SK-N-SH (cell line): Measurements from ENCODE around the gene ARHGAP15. TPM values are rescaled to one million over a fixed set of nuclear protein-coding genes. Genes with fewer than 3 reads are reported as not detected.
A peak's percentile ranks its signal among the peaks of the same experiment; 100 is the strongest.

Source experiments
- CTCF ChIA-PET: fragments of 300-600, 350-600 bp; formaldehyde crosslinking; extraction: SDS; loops from one replicate; lab custom pipeline; 2021; lab: Yijun Ruan, JAX
- POLR2A ChIA-PET: fragments of 350-600 bp; sonication (Branson Sonifier 250); formaldehyde crosslinking; extraction: SDS; loops from one replicate; lab custom pipeline; 2020; ENCODE audit warnings: antibody characterized with exemption, inconsistent platforms; lab: Yijun Ruan, JAX
- DNase-seq: peaks from one replicate; pipeline ENCODE4 v3.0.0; 2012
- H2AFZ ChIP-seq: fragments of 200-600 bp; sonication (generic); 2 replicates; pipeline ENCODE4 v1.8.1; 2016; ENCODE audit warnings: antibody characterized with exemption, mild to moderate bottlenecking, low read depth
- H3F3A ChIP-seq: fragments of 200-600 bp; sonication (generic); replicated peaks from 2 replicates; pipeline ENCODE3; 2016; ENCODE audit warnings: antibody characterized with exemption, mild to moderate bottlenecking; ENCODE audit not compliant: insufficient read depth
- H3K27ac ChIP-seq, 2 experiments: fragments of 200-500 bp in 1 of 2; fragments of 200-600 bp in 1 of 2; sonication (Bioruptor generic) in 1 of 2; sonication (generic), shearing (Covaris generic) in 1 of 2; 2 replicates each; pipeline versions ENCODE4 v1.5.1 to v1.6.1; 2014 to 2016; ENCODE audit warnings: low read depth in 2 of 2, inconsistent platforms in 1 of 2, low read length in 1 of 2, mild to moderate bottlenecking in 1 of 2, mixed read lengths in 1 of 2
- H3K27me3 ChIP-seq: fragments of 200-600 bp; sonication (generic), shearing (Covaris generic); 2 replicates; pipeline ENCODE4 v1.6.1; 2016; ENCODE audit warnings: mixed run types; ENCODE audit not compliant: insufficient read depth
- H3K36me3 ChIP-seq, 2 experiments: fragments of 200-500 bp in 1 of 2; fragments of 200-600 bp in 1 of 2; sonication (Bioruptor generic) in 1 of 2; sonication (generic) in 1 of 2; replicated peaks in 1 of 2; 2 replicates each; pipeline versions ENCODE3 to v1.5.1; 2014 to 2016; ENCODE audit warnings: low read length in 1 of 2, mild to moderate bottlenecking in 1 of 2; ENCODE audit not compliant: insufficient read depth in 2 of 2, control insufficient read depth in 1 of 2
- H3K4me1 ChIP-seq, 2 experiments: fragments of 200-500 bp in 1 of 2; fragments of 200-600 bp in 1 of 2; sonication (Bioruptor generic) in 1 of 2; sonication (generic), shearing (Covaris generic) in 1 of 2; 2 replicates each; pipeline versions ENCODE4 v1.5.1 to v1.6.1; 2014 to 2016; ENCODE audit warnings: low read depth in 1 of 2, low read length in 1 of 2, mixed run types in 1 of 2; ENCODE audit not compliant: insufficient read depth in 2 of 2, control insufficient read depth in 1 of 2
- H3K4me2 ChIP-seq: fragments of 200-600 bp; sonication (generic), shearing (Covaris generic); 2 replicates; pipeline ENCODE4 v1.6.1; 2017; ENCODE audit warnings: mixed run types
- H3K4me3 ChIP-seq, 2 experiments: fragments of 200-500 bp in 1 of 2; fragments of 200-600 bp in 1 of 2; sonication (Bioruptor generic) in 1 of 2; sonication (generic), shearing (Covaris generic) in 1 of 2; 2 replicates each; pipeline versions ENCODE4 v1.5.1 to v1.8.1; 2014 to 2016; ENCODE audit warnings: low read depth in 2 of 2, inconsistent platforms in 1 of 2, low read length in 1 of 2, mild to moderate bottlenecking in 1 of 2, mixed read lengths in 1 of 2, moderate library complexity in 1 of 2
- H3K79me2 ChIP-seq: fragments of 200-600 bp; sonication (generic); 2 replicates; pipeline ENCODE4 v1.8.1; 2017; ENCODE audit warnings: mild to moderate bottlenecking; ENCODE audit not compliant: insufficient read depth
- H3K9ac ChIP-seq: fragments of 200-600 bp; sonication (generic); 2 replicates; pipeline ENCODE4 v1.6.1; 2017; ENCODE audit warnings: mixed run types
- H3K9me2 ChIP-seq: fragments of 200-600 bp; sonication (generic); 2 replicates; pipeline ENCODE4 v1.6.1; 2017; ENCODE audit warnings: mixed run types
- H3K9me3 ChIP-seq: fragments of 200-600 bp; sonication (generic); 2 replicates; pipeline ENCODE4 v1.6.1; 2017; ENCODE audit warnings: mixed run types, mild to moderate bottlenecking, moderate library complexity
- H4K20me1 ChIP-seq: fragments of 200-600 bp; sonication (generic); 2 replicates; pipeline ENCODE4 v1.6.1; 2017; ENCODE audit warnings: mild to moderate bottlenecking, mixed run types; ENCODE audit not compliant: insufficient read depth
- CHD2 ChIP-seq: fragments of 150-350 bp; IDR thresholded peaks from 2 replicates; pipeline ENCODE4 v1.6.1; 2018; ENCODE audit warnings: low read length; ENCODE audit not compliant: partially characterized antibody
- ELF1 ChIP-seq: IDR thresholded peaks from 2 replicates; pipeline ENCODE4 v1.4.0; 2012
- EP300 ChIP-seq, 2 experiments: IDR thresholded peaks; 2 replicates each; pipeline versions ENCODE4 v1.4.0 to v1.6.1; 2012; ENCODE audit warnings: borderline replicate concordance in 1 of 2, low read depth in 1 of 2, low read length in 1 of 2
- EZH2phosphoT487 ChIP-seq: fragments of 200-600 bp; sonication (generic); IDR thresholded peaks from 2 replicates; pipeline ENCODE4 v1.6.1; 2017; ENCODE audit warnings: low read depth, mixed run types, mild to moderate bottlenecking, antibody characterized with exemption, moderate library complexity, borderline replicate concordance
- GABPA ChIP-seq: IDR thresholded peaks from 2 replicates; pipeline ENCODE4 v1.4.0; 2012; ENCODE audit warnings: low read depth, mild to moderate bottlenecking
- RCOR1 ChIP-seq: fragments of 150-350 bp; IDR thresholded peaks from 2 replicates; pipeline ENCODE4 v1.6.1; 2017; ENCODE audit warnings: antibody characterized with exemption, low read length
- RFX5 ChIP-seq: IDR thresholded peaks from 2 replicates; pipeline ENCODE4 v1.6.1; 2012; ENCODE audit warnings: mild to moderate bottlenecking, improper control_type of control experiment, low read length
- TAF1 ChIP-seq: IDR thresholded peaks from 2 replicates; pipeline ENCODE4 v1.6.1; 2012; ENCODE audit warnings: low read depth, mild to moderate bottlenecking, low read length, moderate library complexity, borderline replicate concordance
- TCF12 ChIP-seq: IDR thresholded peaks from 2 replicates; pipeline ENCODE4 v1.4.0; 2012
- YY1 ChIP-seq: IDR thresholded peaks from 2 replicates; pipeline ENCODE4 v1.4.0; 2012; ENCODE audit warnings: low read depth, mild to moderate bottlenecking
- WGBS: methylation state at CpG from one replicate; pipeline ENCODE4 v1.1.6; 2017; ENCODE audit warnings: low lambda C conversion rate; 5-methylcytosine and 5-hydroxymethylcytosine counted together
- polyA plus RNA-seq, 3 experiments: library from polyadenylated mRNA; depleted of rRNA; stranded (reverse); fragments of >200 nt; gene quantifications; 2 replicates each; pipeline ENCODE4 v1.2.3, GENCODE V29; 2012
- TF ChIP-seq, protein P1 (sequence below): IDR thresholded peaks from 2 replicates; pipeline ENCODE4; 2012
- TF ChIP-seq, protein P2 (sequence below): IDR thresholded peaks from 2 replicates; pipeline ENCODE4 v1.4.0; 2012; ENCODE audit warnings: low read depth, borderline replicate concordance
- TF ChIP-seq, protein P3 (sequence below): fragments of 200-600 bp; sonication (generic); IDR thresholded peaks from 2 replicates; pipeline ENCODE4 v1.6.1; 2017; ENCODE audit warnings: antibody characterized with exemption, mild to moderate bottlenecking, moderate library complexity
- TF ChIP-seq, protein P4 (sequence below): IDR thresholded peaks from 2 replicates; pipeline ENCODE4 v1.6.1; 2012; ENCODE audit warnings: mild to moderate bottlenecking, low read depth, low read length, moderate library complexity

Gene ARHGAP15
- polyA plus RNA-seq, 1 of the 3 experiments (the other 2 are of a cell fraction), result not detected

DNA sequence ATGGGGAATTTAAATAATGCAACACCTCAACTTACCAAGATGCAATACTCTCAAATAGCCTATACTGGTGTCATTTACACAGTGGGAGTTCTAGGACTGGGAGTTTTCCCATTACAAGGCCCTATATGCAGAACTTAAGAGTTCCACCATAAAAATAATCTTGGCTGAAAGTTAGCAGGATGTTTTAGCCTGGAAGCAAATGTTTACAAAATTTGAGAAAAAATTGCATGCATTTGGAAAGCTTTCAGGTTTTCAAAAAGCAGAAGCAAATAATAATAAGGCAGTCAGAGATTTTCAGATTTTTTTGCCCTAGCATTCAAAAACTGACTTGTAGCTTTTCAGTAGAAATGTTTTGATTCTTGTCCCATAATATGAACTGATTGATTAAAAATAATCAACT, 397.3 kb downstream of the ARHGAP15 start (continued):
- TF ChIP-seq RFX5 (no peak), RCOR1 (no peak), TAF1 (no peak), GABPA (no peak)
- TF ChIP-seq, protein P1, sequence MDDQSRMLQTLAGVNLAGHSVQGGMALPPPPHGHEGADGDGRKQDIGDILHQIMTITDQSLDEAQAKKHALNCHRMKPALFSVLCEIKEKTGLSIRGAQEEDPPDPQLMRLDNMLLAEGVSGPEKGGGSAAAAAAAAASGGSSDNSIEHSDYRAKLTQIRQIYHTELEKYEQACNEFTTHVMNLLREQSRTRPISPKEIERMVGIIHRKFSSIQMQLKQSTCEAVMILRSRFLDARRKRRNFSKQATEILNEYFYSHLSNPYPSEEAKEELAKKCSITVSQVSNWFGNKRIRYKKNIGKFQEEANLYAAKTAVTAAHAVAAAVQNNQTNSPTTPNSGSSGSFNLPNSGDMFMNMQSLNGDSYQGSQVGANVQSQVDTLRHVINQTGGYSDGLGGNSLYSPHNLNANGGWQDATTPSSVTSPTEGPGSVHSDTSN, result no peak
- TF ChIP-seq, protein P2, sequence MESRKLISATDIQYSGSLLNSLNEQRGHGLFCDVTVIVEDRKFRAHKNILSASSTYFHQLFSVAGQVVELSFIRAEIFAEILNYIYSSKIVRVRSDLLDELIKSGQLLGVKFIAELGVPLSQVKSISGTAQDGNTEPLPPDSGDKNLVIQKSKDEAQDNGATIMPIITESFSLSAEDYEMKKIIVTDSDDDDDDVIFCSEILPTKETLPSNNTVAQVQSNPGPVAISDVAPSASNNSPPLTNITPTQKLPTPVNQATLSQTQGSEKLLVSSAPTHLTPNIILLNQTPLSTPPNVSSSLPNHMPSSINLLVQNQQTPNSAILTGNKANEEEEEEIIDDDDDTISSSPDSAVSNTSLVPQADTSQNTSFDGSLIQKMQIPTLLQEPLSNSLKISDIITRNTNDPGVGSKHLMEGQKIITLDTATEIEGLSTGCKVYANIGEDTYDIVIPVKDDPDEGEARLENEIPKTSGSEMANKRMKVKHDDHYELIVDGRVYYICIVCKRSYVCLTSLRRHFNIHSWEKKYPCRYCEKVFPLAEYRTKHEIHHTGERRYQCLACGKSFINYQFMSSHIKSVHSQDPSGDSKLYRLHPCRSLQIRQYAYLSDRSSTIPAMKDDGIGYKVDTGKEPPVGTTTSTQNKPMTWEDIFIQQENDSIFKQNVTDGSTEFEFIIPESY, result no peak

DNA sequence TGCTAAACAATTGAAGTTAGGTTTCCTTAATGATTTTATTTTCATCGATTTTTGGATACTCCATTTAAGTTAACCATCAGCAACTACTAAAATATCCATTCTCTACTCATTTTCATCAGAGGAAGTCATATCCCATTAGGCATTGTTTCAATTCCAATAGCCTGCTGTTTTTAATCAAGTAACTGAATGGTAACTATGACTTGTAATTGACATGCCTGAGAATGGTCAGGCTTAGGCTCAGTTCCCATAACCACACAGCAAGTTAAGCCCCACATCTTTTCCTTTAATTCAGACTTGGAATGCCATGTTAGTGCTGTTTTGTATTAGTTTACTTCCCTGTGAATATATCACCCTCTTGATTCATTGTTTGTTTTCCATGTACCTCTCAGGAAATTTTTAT, 398.8 kb downstream of the ARHGAP15 start:
- H3K9me3 ChIP-seq, result no peaks in the 10 kb centered on the region
- TF ChIP-seq TAF1 (no peak), EP300 (IDR thresholded peaks at IDR 0.05; ENCODE audit: borderline replicate concordance in 1 of 2, low read depth in 1 of 2, low read length in 1 of 2) (no peak), RCOR1 (no peak), TCF12 (peak; percentile 72), ELF1 (no peak)
- TF ChIP-seq, protein P1, result peak; percentile 48
- POLR2A ChIA-PET, result no interaction called here
- DNase-seq, result no peak
- H2AFZ ChIP-seq, result no peak overlapping the region
- 19% methylated on average over 1 of the region's 1 CpG for WGBS
- no peak overlapping the region for H3K27ac ChIP-seq
- H3K4me3 ChIP-seq, result no peak overlapping the region
- CTCF ChIA-PET, result interaction anchor here (2.3 kb wide), 1 partner anchor 15 kb away, joined by 8 read pairs; no protein-coding TSS in a partner anchor
- H3F3A ChIP-seq, result no peaks in the 10 kb centered on the region
- H3K79me2 ChIP-seq, result no peaks in the 10 kb centered on the region
- no peak overlapping the region for H3K4me2 ChIP-seq
- no peaks in the 10 kb centered on the region for H3K27me3 ChIP-seq
- H3K9me2 ChIP-seq, result no peaks in the 10 kb centered on the region
- H3K9ac ChIP-seq, result no peak overlapping the region
- H4K20me1 ChIP-seq, result no peaks in the 10 kb centered on the region
- H3K4me1 ChIP-seq, result peaks cover 7 to 25% of the 10 kb centered on the region in 2 experiments; a peak in 3 of 4 replicates
- H3K36me3 ChIP-seq, result no peaks in the 10 kb centered on the region

DNA sequence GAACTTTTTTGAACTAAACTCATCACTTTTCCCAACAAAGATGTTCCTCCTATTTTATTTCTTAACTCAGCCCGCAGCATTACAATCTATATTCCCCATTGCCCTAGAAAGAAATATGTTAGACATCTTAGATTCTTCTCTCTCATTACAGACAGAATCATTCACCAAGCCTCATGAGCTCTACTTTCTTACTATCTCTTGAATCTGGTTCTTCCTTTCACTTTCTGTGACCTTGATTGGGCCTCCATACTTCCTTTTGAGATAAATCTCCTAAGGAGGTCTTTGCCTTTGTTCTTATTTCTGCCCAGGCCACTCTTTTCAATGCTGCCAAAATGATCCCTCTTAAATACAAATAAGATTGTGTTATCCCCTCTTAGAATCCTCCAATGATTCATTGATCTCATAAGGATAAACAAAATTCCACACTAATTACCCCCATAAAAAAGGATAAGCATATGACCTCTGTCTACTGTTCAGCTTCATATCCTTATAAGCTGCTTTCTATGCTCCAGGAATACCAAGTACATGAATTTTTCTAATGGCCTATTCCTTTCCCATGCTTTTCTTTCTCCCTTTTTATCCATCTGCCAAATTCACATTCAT, 400.0 kb downstream of the ARHGAP15 start:
- H3K36me3 ChIP-seq, result no peaks in the 10 kb centered on the region
- no peaks in the 10 kb centered on the region for H3K79me2 ChIP-seq
- no peak overlapping the region for H3K9ac ChIP-seq
- no peak overlapping the region for H2AFZ ChIP-seq
- DNase-seq, result no peak
- WGBS, result 88% methylated on average over 1 of the region's 1 CpG
- peaks cover 7 to 18% of the 10 kb centered on the region in 2 experiments; a peak in 3 of 4 replicates for H3K4me1 ChIP-seq
- TF ChIP-seq EZH2phosphoT487 (no peak), CHD2 (no peak), YY1 (no peak)
- TF ChIP-seq, protein P3, sequence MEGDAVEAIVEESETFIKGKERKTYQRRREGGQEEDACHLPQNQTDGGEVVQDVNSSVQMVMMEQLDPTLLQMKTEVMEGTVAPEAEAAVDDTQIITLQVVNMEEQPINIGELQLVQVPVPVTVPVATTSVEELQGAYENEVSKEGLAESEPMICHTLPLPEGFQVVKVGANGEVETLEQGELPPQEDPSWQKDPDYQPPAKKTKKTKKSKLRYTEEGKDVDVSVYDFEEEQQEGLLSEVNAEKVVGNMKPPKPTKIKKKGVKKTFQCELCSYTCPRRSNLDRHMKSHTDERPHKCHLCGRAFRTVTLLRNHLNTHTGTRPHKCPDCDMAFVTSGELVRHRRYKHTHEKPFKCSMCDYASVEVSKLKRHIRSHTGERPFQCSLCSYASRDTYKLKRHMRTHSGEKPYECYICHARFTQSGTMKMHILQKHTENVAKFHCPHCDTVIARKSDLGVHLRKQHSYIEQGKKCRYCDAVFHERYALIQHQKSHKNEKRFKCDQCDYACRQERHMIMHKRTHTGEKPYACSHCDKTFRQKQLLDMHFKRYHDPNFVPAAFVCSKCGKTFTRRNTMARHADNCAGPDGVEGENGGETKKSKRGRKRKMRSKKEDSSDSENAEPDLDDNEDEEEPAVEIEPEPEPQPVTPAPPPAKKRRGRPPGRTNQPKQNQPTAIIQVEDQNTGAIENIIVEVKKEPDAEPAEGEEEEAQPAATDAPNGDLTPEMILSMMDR, result no peak
- TF ChIP-seq, protein P4, sequence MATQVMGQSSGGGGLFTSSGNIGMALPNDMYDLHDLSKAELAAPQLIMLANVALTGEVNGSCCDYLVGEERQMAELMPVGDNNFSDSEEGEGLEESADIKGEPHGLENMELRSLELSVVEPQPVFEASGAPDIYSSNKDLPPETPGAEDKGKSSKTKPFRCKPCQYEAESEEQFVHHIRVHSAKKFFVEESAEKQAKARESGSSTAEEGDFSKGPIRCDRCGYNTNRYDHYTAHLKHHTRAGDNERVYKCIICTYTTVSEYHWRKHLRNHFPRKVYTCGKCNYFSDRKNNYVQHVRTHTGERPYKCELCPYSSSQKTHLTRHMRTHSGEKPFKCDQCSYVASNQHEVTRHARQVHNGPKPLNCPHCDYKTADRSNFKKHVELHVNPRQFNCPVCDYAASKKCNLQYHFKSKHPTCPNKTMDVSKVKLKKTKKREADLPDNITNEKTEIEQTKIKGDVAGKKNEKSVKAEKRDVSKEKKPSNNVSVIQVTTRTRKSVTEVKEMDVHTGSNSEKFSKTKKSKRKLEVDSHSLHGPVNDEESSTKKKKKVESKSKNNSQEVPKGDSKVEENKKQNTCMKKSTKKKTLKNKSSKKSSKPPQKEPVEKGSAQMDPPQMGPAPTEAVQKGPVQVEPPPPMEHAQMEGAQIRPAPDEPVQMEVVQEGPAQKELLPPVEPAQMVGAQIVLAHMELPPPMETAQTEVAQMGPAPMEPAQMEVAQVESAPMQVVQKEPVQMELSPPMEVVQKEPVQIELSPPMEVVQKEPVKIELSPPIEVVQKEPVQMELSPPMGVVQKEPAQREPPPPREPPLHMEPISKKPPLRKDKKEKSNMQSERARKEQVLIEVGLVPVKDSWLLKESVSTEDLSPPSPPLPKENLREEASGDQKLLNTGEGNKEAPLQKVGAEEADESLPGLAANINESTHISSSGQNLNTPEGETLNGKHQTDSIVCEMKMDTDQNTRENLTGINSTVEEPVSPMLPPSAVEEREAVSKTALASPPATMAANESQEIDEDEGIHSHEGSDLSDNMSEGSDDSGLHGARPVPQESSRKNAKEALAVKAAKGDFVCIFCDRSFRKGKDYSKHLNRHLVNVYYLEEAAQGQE, result no peak
- no peaks in the 10 kb centered on the region for H3K9me3 ChIP-seq
- H4K20me1 ChIP-seq, result no peaks in the 10 kb centered on the region
- H3K4me3 ChIP-seq, result no peak overlapping the region
- ChIA-PET POLR2A (no interaction called here), CTCF (interaction anchor here (1.1 kb wide), 1 partner anchor 16 kb away, joined by 3 read pairs; no protein-coding TSS in a partner anchor)
- no peaks in the 10 kb centered on the region for H3K9me2 ChIP-seq
- H3K4me2 ChIP-seq, result no peak overlapping the region
- H3K27me3 ChIP-seq, result no peaks in the 10 kb centered on the region
- H3F3A ChIP-seq, result no peaks in the 10 kb centered on the region
- H3K27ac ChIP-seq, result peak overlapping the region in 1 of 2 experiments; percentile 90; a peak in 2 of 4 replicates
